GM18868 (cell line): ENCODE measurements around the gene FBXL4.

Experiments
- ATAC-seq: cut with Tn5 transposase; IDR thresholded peaks from one replicate; pipeline ENCODE4 v1.9.1; 2021; ENCODE audit warnings: mild to moderate bottlenecking, moderate library complexity; ENCODE audit not compliant: unreplicated experiment

FBXL4 gene

GRCh38 chr6:98887650-98888049 lies 60.1 kb downstream of the FBXL4 start:
- ATAC-seq, result no peak

DNA sequence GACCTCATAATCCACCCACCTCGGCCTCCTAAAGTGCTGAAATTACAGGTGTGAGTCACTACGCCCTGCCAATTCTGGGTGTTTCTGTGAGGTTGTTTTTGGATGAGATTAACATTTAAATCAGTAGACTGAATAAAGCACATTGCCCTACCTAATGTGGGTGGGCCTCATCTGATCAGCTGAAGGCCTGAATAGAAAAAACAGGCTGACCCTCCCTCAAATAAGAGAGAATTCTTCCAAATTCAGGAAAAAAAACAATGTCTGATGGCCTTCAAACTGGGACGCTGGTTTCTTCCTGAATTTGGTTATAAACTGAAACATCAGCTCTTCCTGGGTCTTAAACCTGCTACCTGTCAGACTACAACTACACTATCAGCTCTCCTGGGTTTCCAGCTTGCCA lies 62.4 kb downstream of the FBXL4 start:
- no peak for ATAC-seq

DNA sequence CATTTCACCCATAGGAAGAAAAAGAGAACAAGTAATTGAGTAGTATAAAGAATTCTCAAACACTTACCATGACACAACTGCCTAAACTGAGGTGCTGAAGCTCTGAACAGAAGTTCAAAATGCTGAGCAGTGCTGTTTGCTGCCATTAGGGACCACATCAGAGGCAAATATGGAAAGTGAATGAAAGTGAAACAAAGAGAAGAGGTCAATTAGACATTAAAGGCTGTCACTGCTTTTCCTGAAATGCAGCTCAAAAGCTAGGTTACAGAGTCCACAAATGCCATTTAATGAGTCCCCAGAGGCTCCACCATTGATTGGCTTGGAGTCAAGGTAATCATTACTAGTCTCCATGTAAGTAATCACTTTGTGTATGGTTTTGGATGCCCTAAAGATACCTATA lies 67.3 kb downstream of the FBXL4 start:
- peak; percentile 86 for ATAC-seq

GRCh38 chr6:98877250-98877649 lies 70.5 kb downstream of the FBXL4 start:
- ATAC-seq, result no peak

- no peak for ATAC-seq
Measured at GRCh38 chr6:98875375-98875774, 72.4 kb downstream of the FBXL4 start.

- no peak for ATAC-seq
Measured at GRCh38 chr6:98871821-98872220, 75.9 kb downstream of the FBXL4 start.

DNA sequence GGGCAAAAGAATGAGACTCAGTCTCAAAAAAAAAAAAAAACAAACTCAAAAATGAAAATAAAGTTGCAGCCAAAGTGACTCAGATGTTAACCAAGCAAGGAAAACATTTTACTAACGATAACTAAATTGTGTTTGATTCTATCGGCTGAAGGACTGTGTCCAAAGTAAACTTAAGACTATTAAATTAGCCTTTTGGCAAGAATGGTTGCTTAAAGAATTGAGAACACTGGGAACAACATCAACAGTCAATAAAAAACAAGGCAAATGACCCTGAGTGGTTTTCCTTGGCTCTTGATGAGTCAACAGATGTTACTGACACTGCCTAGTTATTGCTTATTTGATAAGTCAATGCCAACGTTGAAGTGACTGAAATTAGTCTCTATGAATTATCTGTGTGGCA lies 76.7 kb downstream of the FBXL4 start:
- ATAC-seq, result no peak

DNA sequence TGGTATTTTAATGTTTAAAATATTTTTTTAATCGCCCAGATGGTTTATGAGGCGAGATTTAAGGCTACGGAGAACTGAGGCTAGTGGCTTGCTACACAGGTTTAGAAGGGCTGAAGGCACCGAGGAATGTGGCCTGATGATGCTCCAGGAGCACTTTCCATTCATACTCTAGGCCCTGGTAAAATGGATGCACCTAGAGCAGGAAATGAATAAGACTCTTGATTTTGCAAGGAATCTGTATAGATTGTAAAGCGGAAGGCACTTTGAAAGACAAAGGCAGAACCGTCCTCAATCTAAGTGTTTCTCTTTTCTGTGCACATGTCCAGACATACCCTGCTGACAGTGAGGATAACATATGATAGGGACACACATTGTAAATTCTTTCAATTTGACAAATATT lies 83.2 kb downstream of the FBXL4 start:
- ATAC-seq, result no peak

DNA sequence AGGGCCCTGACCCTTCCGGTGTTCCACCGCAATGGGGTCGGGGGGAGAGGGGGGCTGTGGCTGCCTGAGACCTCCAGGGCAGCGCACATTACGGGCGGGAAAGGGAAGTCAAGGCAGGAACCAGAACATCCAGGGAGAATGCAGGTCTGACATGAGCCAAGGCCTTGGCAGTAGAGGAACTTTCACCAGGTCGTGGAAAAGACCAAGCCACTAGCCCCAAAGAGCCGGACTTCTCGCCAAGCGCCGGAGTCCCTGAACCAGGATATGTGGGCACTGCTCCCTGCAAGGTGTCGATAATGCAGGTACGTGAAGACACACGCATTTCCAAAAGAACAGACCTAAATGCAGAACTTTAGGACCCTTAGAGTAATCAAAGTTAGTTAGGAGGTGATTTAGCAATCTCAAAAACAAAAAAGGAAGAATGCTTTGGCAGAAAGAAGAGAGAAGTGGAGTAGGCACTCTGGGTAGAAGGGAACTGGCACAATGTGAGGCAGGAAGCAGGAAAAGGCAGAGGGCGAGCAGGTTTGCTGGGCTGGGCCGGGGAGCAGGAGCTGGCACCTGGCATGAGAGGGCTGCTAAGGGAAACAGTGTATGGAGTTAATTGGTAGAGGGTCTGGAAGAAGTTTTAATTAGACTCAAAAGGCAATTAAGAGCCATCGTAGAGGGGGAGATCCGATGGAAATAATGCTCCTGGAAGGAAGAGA lies 99.1 kb downstream of the FBXL4 start:
- ATAC-seq, result no peak

- no peak for ATAC-seq
Measured at GRCh38 chr6:98847779-98848538, 99.8 kb downstream of the FBXL4 start.

DNA sequence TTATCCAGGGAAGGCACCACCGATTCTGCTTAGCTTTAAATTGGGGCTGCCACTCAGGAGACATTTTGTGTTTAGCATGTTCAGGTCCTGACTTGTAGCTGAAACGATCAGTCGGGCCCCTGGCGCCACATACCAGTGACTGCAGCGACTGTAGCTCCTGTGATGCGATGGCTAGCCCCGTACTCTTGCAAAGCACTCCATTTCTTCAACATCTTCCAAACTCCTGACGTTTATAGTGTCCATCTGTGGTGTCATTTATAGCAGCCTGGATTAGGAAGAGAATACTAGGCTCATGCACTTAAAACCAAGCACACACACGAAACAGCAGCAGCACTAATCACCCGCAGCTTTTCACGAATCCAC lies 100.3 kb downstream of the FBXL4 start:
- ATAC-seq, result no peak

DNA sequence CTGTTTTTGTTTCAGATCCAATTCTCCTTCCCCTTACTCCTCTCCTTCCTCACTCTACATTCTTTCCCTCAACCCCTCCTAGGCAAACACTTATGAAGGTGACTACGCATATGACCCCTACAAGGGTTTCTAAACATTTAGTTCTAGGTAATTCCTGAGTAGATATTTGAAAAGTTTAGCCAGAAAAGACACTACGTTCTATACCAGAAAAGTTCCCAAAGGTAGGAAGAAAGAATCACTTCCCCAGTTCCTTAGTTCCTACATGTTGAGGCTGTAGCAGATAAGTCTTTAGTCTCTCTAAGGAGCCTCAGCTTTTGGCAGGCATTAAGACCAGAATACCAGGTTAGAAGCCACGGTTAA lies 101.7 kb downstream of the FBXL4 start:
- no peak for ATAC-seq

DNA sequence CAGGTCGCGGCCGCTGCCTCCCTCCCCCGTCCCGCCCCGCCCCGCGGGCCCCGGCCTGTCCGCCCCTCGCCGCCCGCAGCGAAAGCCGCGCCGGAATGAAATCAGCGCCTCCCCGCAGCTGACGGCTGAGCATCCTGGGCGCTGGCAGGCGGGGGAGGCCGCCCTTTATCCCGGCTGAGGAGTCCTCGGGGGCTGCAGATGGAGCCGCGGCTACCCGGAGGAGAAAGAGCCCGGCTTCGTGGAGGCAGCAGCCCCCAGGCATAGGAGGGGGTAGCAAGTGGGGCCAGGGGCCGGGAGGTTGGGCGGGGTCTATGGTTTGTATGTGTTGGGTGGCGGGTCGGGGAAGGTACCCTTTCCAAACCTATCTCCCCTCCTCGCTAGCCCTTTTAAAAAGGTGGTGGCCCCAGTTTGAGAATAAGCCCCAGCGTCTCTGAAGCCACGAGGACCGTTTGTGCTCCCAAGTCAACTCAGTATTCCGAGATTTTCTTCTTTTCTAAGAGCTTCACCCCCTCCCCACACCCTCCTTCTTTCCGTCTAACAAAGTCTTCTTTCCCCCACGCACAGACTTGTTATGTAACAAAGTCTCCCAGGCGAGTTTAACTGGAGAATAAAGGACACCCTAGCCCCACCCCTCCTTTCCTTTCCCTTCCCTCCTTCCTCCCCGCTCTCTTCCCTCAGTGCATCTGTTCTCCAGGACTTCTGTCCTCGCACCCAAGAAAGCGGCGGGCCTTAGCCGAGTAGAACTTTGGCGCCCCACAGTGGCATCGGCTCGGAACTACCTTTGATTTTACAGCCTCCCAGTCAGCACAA lies 102.3 kb downstream of the FBXL4 start:
- peak; percentile 70 for ATAC-seq

- ATAC-seq, result no peak
Measured at GRCh38 chr6:98844244-98845210, 103.2 kb downstream of the FBXL4 start.

- no peak for ATAC-seq
Measured at GRCh38 chr6:98843271-98844243, 104.2 kb downstream of the FBXL4 start.

DNA sequence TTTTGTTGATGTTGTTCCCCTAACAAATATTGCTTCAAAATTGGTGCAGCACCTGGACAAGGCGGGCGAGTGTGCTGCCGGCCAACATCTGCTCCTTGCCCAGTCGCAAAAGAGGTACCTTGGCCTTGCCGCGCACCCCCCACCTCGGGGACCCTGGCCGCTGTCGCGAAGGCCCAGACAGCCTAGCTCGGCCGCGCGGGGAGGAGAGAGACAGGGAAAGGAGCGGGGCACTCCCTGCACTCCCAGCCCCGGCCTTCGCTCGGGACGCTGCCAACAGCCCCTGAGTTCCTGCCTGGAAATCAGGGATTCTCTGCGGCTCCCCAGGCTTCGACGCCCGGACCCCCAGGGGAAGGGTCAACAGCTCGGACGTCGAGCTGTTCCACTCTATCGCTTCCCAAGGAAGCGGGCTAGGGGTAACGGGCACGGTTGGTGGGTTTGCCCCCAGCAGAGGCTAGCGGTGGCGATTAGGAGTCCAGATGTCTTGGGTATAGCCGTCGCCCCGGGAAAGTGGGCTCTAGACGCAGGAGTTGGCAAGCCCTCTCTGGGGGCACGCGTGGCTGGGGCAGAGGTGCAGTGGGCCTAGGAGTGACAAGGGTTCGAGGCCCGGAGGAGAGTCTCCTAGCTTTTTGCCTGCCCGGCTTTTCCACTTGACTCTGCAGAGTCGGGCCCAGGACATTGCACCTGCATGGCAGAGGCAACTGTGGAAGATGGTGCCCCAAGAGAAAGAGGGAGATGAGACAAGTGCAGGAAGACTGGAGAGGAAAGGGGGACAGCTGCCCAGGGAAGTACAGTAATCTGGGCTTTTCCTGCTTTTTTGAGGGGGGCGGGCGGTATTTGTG lies 105.2 kb downstream of the FBXL4 start:
- no peak for ATAC-seq

- no peak for ATAC-seq
Measured at GRCh38 chr6:98841621-98842341, 106.0 kb downstream of the FBXL4 start.

- no peak for ATAC-seq
Measured at GRCh38 chr6:98840996-98841513, 106.7 kb downstream of the FBXL4 start.
